HepG2 (cell line): ENCODE data around the gene EYA2. TPM values are rescaled to one million over a fixed set of nuclear protein-coding genes. Genes with fewer than 3 reads are reported as not detected.

Experiments
- AGO2 ChIP-seq: fragments of 200-400 bp; formaldehyde crosslinking; optimal IDR thresholded peaks from 2 replicates; pipeline ENCODE3; 2017; ENCODE audit warnings: mild to moderate bottlenecking, low read depth, low read length, moderate library complexity
- FOXA3 ChIP-seq: IDR thresholded peaks from 2 replicates; pipeline ENCODE4 v1.6.1; 2016; ENCODE audit warnings: missing genetic modification reagents, missing compliant biosample characterization
- HNRNPH1 ChIP-seq: fragments of 200-400 bp; formaldehyde crosslinking; optimal IDR thresholded peaks from 2 replicates; pipeline ENCODE3; 2017; ENCODE audit warnings: mild to moderate bottlenecking, low read depth, low read length
- JUN ChIP-seq: sonication (generic); formaldehyde crosslinking; IDR thresholded peaks from 2 replicates; pipeline ENCODE4 v1.4.0; 2020; ENCODE audit warnings: mild to moderate bottlenecking, missing genetic modification reagents
- MEIS1 ChIP-seq: sonication (generic); formaldehyde crosslinking; IDR thresholded peaks from 2 replicates; pipeline ENCODE4 v1.9.0; 2021; ENCODE audit warnings: mild to moderate bottlenecking, missing genetic modification reagents, moderate library complexity, borderline replicate concordance
- NFIC ChIP-seq: IDR thresholded peaks from 2 replicates; pipeline ENCODE4 v1.6.1; 2012; ENCODE audit warnings: mild to moderate bottlenecking, low read length, inconsistent platforms
- NPAS2 ChIP-seq: sonication (generic); formaldehyde crosslinking; IDR thresholded peaks from 2 replicates; pipeline ENCODE4 v1.8.0; 2022; ENCODE audit warnings: mild to moderate bottlenecking, missing genetic modification reagents, borderline replicate concordance
- RFXAP ChIP-seq: sonication (generic); formaldehyde crosslinking; IDR thresholded peaks from 2 replicates; pipeline ENCODE4 v1.4.0; 2020; ENCODE audit warnings: missing genetic modification reagents, borderline replicate concordance
- SP4 ChIP-seq: sonication (generic); formaldehyde crosslinking; IDR thresholded peaks from 2 replicates; pipeline ENCODE4 v1.8.1; 2023; ENCODE audit warnings: mild to moderate bottlenecking, missing genetic modification reagents
- TAF15 ChIP-seq: fragments of 200-400 bp; formaldehyde crosslinking; IDR thresholded peaks from one replicate; pipeline ENCODE4 v1.6.1; 2018; ENCODE audit warnings: mild to moderate bottlenecking, low read depth, low read length; ENCODE audit not compliant: poor library complexity, severe bottlenecking
- TBL1XR1 ChIP-seq: fragments of 150-350 bp; IDR thresholded peaks from 2 replicates; pipeline ENCODE4 v1.6.1; 2014; ENCODE audit warnings: borderline replicate concordance, low read length; ENCODE audit not compliant: partially characterized antibody
- ZBTB1 ChIP-seq: sonication (generic); formaldehyde crosslinking; IDR thresholded peaks from 2 replicates; pipeline ENCODE4 v1.4.0; 2020; ENCODE audit warnings: missing genetic modification reagents, borderline replicate concordance
- ZMAT3 ChIP-seq: sonication (generic); formaldehyde crosslinking; conservative IDR thresholded peaks from 2 replicates; pipeline ENCODE4 v1.7.0; 2021; ENCODE audit warnings: missing genetic modification reagents
- ZNF431 ChIP-seq: sonication (generic); formaldehyde crosslinking; IDR thresholded peaks from 2 replicates; pipeline ENCODE4 v1.9.0; 2022; ENCODE audit warnings: missing genetic modification reagents, low read depth, mild to moderate bottlenecking, borderline replicate concordance
- ZZZ3 ChIP-seq: sonication (generic); formaldehyde crosslinking; IDR thresholded peaks from 2 replicates; pipeline ENCODE4 v1.4.0; 2020; ENCODE audit warnings: missing genetic modification reagents, mild to moderate bottlenecking, borderline replicate concordance
- polyA plus RNA-seq, 8 experiments: library from polyadenylated mRNA; depleted of rRNA in 3 of 8; stranded (reverse) in 7 of 8; unstranded in 1 of 8; fragments of >200 nt; fragmentation: Illumina TruSeq in 4 of 8; extraction: Trizol in 4 of 8; gene quantifications; 2 replicates each; pipeline versions ENCODE4 v1.2.1 to v1.2.3, GENCODE V29; 2011 to 2016; ENCODE audit warnings: low read depth in 4 of 8, missing spikeins in 1 of 8, mixed read lengths in 1 of 8; ENCODE audit not compliant: insufficient read depth in 1 of 8
- total RNA-seq, 5 experiments: library from RNA; depleted of rRNA; stranded (reverse); fragments of >200 nt; fragmentation: Illumina TruSeq; extraction: Trizol; gene quantifications; 2 replicates each; pipeline ENCODE4 v1.2.3, GENCODE V29; 2016; ENCODE audit warnings: low read depth in 1 of 5
- TF ChIP-seq, protein P1 (sequence below): sonication (generic); formaldehyde crosslinking; IDR thresholded peaks from 2 replicates; pipeline ENCODE4 v1.4.0; 2020; ENCODE audit warnings: missing genetic modification reagents
- TF ChIP-seq, protein P2 (sequence below): IDR thresholded peaks from 2 replicates; pipeline ENCODE4 v1.6.1; 2016; ENCODE audit warnings: missing compliant biosample characterization, missing genetic modification reagents, borderline replicate concordance
- TF ChIP-seq, protein P3 (sequence below): sonication (generic); formaldehyde crosslinking; conservative IDR thresholded peaks from 2 replicates; pipeline ENCODE4 v1.4.0; 2020; ENCODE audit warnings: missing genetic modification reagents
- TF ChIP-seq, protein P4 (sequence below): IDR thresholded peaks from 2 replicates; pipeline ENCODE4 v1.6.1; 2018; ENCODE audit warnings: missing genetic modification reagents, mild to moderate bottlenecking, missing compliant biosample characterization
- TF ChIP-seq, protein P5 (sequence below): sonication (generic); formaldehyde crosslinking; IDR thresholded peaks from 2 replicates; pipeline ENCODE4 v1.4.0; 2020; ENCODE audit warnings: missing genetic modification reagents
- TF ChIP-seq, protein P6 (sequence below): sonication (generic); formaldehyde crosslinking; IDR thresholded peaks from 2 replicates; pipeline ENCODE4 v1.4.0; 2020; ENCODE audit warnings: mild to moderate bottlenecking, missing genetic modification reagents

The EYA2 gene
- total and polyA plus RNA-seq, 2 of the 13 experiments (the other 11 are each of a cell fraction or from before 2014, with no cell fraction given): not detected

DNA sequence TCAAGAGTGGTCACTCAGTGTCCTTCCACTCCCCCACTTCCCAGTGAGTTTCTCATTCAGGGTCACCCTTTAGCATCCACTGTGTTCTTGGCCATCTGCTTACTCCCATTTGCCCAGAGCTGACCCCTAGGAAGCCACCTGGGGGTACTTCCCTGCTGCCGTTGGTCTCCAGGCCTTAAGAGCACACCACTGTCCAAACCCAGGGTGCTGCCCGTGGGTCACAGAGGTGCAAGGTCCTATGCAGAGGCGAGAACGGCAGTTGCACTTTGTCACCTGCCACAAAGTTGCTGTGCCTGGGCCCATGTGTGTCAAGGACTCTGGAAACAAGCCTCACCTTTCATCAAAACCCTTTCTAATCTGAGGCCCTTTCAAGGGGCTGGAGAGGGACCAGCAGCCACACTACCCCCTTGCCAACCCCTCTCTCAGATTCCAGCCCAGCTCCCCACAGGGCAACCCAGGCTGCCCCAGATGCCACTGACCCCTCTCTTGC lies 270.8 kb downstream of the EYA2 start (continued):
- TF ChIP-seq RFXAP (CRISPR knock-in tag) (peak; percentile 66; the same call in 1 of the 2 replicates), JUN (CRISPR knock-in tag) (no peak), NPAS2 (no peak), ZBTB1 (CRISPR knock-in tag) (no peak), AGO2 (no peak), TBL1XR1 (no peak), ZMAT3 (CRISPR knock-in tag) (no peak; the same call in 1 of the 2 replicates), ZZZ3 (CRISPR knock-in tag) (no peak), TAF15 (no peak), FOXA3 (CRISPR knock-in tag) (no peak), MEIS1 (peak; percentile 94; the same call in 1 of the 2 replicates), NFIC (no peak), ZNF431 (CRISPR knock-in tag) (peak; percentile 49; the same call in 1 of the 2 replicates), HNRNPH1 (no peak), SP4 (CRISPR knock-in tag) (no peak)
- TF ChIP-seq, protein P1, sequence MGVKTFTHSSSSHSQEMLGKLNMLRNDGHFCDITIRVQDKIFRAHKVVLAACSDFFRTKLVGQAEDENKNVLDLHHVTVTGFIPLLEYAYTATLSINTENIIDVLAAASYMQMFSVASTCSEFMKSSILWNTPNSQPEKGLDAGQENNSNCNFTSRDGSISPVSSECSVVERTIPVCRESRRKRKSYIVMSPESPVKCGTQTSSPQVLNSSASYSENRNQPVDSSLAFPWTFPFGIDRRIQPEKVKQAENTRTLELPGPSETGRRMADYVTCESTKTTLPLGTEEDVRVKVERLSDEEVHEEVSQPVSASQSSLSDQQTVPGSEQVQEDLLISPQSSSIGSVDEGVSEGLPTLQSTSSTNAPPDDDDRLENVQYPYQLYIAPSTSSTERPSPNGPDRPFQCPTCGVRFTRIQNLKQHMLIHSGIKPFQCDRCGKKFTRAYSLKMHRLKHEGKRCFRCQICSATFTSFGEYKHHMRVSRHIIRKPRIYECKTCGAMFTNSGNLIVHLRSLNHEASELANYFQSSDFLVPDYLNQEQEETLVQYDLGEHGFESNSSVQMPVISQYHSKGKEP (CRISPR knock-in tag): no peak
- TF ChIP-seq, protein P2, sequence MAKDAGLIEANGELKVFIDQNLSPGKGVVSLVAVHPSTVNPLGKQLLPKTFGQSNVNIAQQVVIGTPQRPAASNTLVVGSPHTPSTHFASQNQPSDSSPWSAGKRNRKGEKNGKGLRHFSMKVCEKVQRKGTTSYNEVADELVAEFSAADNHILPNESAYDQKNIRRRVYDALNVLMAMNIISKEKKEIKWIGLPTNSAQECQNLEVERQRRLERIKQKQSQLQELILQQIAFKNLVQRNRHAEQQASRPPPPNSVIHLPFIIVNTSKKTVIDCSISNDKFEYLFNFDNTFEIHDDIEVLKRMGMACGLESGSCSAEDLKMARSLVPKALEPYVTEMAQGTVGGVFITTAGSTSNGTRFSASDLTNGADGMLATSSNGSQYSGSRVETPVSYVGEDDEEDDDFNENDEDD (CRISPR knock-in tag): no peak
- TF ChIP-seq, protein P3, sequence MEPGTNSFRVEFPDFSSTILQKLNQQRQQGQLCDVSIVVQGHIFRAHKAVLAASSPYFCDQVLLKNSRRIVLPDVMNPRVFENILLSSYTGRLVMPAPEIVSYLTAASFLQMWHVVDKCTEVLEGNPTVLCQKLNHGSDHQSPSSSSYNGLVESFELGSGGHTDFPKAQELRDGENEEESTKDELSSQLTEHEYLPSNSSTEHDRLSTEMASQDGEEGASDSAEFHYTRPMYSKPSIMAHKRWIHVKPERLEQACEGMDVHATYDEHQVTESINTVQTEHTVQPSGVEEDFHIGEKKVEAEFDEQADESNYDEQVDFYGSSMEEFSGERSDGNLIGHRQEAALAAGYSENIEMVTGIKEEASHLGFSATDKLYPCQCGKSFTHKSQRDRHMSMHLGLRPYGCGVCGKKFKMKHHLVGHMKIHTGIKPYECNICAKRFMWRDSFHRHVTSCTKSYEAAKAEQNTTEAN (CRISPR knock-in tag): no peak
- TF ChIP-seq, protein P4, sequence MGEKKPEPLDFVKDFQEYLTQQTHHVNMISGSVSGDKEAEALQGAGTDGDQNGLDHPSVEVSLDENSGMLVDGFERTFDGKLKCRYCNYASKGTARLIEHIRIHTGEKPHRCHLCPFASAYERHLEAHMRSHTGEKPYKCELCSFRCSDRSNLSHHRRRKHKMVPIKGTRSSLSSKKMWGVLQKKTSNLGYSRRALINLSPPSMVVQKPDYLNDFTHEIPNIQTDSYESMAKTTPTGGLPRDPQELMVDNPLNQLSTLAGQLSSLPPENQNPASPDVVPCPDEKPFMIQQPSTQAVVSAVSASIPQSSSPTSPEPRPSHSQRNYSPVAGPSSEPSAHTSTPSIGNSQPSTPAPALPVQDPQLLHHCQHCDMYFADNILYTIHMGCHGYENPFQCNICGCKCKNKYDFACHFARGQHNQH: no peak
- TF ChIP-seq, protein P5, sequence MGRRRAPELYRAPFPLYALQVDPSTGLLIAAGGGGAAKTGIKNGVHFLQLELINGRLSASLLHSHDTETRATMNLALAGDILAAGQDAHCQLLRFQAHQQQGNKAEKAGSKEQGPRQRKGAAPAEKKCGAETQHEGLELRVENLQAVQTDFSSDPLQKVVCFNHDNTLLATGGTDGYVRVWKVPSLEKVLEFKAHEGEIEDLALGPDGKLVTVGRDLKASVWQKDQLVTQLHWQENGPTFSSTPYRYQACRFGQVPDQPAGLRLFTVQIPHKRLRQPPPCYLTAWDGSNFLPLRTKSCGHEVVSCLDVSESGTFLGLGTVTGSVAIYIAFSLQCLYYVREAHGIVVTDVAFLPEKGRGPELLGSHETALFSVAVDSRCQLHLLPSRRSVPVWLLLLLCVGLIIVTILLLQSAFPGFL: no peak
- TF ChIP-seq, protein P6, sequence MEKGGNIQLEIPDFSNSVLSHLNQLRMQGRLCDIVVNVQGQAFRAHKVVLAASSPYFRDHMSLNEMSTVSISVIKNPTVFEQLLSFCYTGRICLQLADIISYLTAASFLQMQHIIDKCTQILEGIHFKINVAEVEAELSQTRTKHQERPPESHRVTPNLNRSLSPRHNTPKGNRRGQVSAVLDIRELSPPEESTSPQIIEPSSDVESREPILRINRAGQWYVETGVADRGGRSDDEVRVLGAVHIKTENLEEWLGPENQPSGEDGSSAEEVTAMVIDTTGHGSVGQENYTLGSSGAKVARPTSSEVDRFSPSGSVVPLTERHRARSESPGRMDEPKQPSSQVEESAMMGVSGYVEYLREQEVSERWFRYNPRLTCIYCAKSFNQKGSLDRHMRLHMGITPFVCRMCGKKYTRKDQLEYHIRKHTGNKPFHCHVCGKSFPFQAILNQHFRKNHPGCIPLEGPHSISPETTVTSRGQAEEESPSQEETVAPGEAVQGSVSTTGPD (CRISPR knock-in tag): no peak
